C4-2B (cell line): ENCODE results near the gene CCNY.

ENCODE experiments used
- CTCF ChIP-seq: fragments of 450-650 bp; conservative IDR thresholded peaks from 2 replicates; pipeline ENCODE4 v1.5.1; 2017; ENCODE audit warnings: mild to moderate bottlenecking
- ZFX ChIP-seq: fragments of 450-650 bp; IDR thresholded peaks from 2 replicates; pipeline ENCODE4 v1.6.1; 2017

DNA sequence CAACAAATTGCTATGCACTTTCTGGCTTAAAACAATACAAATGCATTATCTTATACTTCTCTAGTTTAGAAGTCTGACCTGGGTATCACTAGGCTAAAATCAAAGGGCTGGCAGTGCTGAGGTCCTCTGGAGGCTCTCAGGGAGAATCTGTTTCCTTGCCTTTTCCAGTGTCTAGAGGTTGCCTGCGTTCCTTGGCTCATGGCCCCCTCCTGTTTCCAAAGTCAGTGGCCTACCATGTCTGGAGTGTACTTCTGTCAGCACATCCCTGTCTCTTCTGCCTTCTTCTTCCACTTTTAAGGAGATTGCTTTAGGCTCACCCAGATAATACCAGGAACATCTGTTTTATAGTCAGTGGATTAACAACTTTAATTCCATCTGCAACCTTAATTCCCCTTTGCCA is 52.4 kb downstream of the CCNY start:
- TF ChIP-seq CTCF (no peak), ZFX (no peak)
